ENCODE data around the gene NFILZ. TPM values are rescaled to one million over a fixed set of nuclear protein-coding genes. Genes with fewer than 3 reads are reported as not detected.
"Not testable (repeated sequence)": the region's sequence is repeated elsewhere in the genome, so short reads cannot be mapped to it uniquely, and the experiment has no call there.

NFILZ gene
- total RNA-seq, 2 experiments from 2014 or later: not detected

- Histone ChIP-seq H3K4me3 (ENCODE audit: low read depth, low read length, poor library complexity, severe bottlenecking) (no peak overlapping the region), H3K4me2 (ENCODE audit: low read length) (no peak overlapping the region), H3K79me2 (ENCODE audit: insufficient read depth, low read depth, low read length) (no peaks in the 10 kb centered on the region), H3K4me1 (ENCODE audit: insufficient read depth, low read length, poor library complexity, severe bottlenecking) (no peaks in the 10 kb centered on the region), H3K27ac (ENCODE audit: low read depth, low read length, poor library complexity, severe bottlenecking) (no peak overlapping the region), H3K9me2 (ENCODE audit: insufficient read depth, low read length) (no peaks in the 10 kb centered on the region), H4K20me1 (ENCODE audit: insufficient read depth, low read length) (no peaks in the 10 kb centered on the region), H2AFZ (ENCODE audit: low read length) (no peak overlapping the region), H3K36me3 (ENCODE audit: insufficient read depth, low read length) (no peaks in the 10 kb centered on the region), H3K9me3 (ENCODE audit: low read length) (no peaks in the 10 kb centered on the region)
- DNase-seq (ENCODE audit: low spot score): no peak
- intact Hi-C loops (cut with micrococcal nuclease; ENCODE audit: unreplicated experiment): no loop called here
- no TSS peak for BruUV-seq (replicated peaks)
- TF ChIP-seq CTCF (conservative IDR thresholded peaks at IDR 0.05; ENCODE audit: low read length): no peak
- no peak for TF ChIP-seq EZH2phosphoT487 (IDR thresholded peaks at IDR 0.05; ENCODE audit: borderline replicate concordance, low read depth, low read length)
- POLR2A ChIA-PET: no interaction called here
- CTCF ChIA-PET (ENCODE audit: unreplicated experiment): no interaction called here
Measured at GRCh38 chr19:8631425-8631819, 989 bp downstream of the NFILZ start.

GRCh38 chr19:8635422-8635821 is 5.0 kb downstream of the NFILZ start:
- Histone ChIP-seq H3K79me2 (ENCODE audit: insufficient read depth, low read depth, low read length) (no peaks in the 10 kb centered on the region), H3K27ac (ENCODE audit: low read depth, low read length, poor library complexity, severe bottlenecking) (no peak overlapping the region), H3K4me2 (ENCODE audit: low read length) (no peak overlapping the region), H3K9me3 (ENCODE audit: low read length) (no peaks in the 10 kb centered on the region), H3K4me3 (ENCODE audit: low read depth, low read length, poor library complexity, severe bottlenecking) (no peak overlapping the region), H3K4me1 (ENCODE audit: insufficient read depth, low read length, poor library complexity, severe bottlenecking) (no peaks in the 10 kb centered on the region), H4K20me1 (ENCODE audit: insufficient read depth, low read length) (no peaks in the 10 kb centered on the region), H3K9me2 (ENCODE audit: insufficient read depth, low read length) (no peaks in the 10 kb centered on the region), H2AFZ (ENCODE audit: low read length) (no peak overlapping the region), H3K36me3 (ENCODE audit: insufficient read depth, low read length) (no peaks in the 10 kb centered on the region)
- no peak for TF ChIP-seq CTCF (conservative IDR thresholded peaks at IDR 0.05; ENCODE audit: low read length)
- TF ChIP-seq EZH2phosphoT487 (IDR thresholded peaks at IDR 0.05; ENCODE audit: borderline replicate concordance, low read depth, low read length): no peak
- POLR2A ChIA-PET: no interaction called here
- intact Hi-C loops (cut with micrococcal nuclease; ENCODE audit: unreplicated experiment): no loop called here
- BruUV-seq (replicated peaks): no TSS peak
- DNase-seq (ENCODE audit: low spot score): no peak
- CTCF ChIA-PET (ENCODE audit: unreplicated experiment): no interaction called here

DNA sequence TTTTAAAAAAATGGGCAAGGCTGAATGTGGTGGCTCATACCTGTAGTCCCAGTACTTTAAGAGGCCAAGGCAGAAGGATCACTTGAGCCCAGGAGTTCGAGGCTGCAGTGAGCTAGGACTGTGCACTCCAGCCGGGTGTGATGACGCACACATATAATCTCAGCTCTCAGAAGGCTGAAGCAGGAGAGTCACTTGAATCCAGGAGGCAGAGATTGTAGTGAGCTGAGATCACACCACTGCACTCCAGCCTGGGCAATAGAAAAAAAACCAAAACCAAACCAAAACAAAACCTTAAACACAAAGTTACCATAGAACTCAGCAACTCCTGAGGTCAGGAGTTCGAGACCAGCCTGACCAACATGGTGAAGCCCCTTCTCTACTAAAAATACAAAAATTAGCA is 6.6 kb downstream of the NFILZ start:
- H3K27ac ChIP-seq (ENCODE audit: low read depth, low read length, poor library complexity, severe bottlenecking); POLR2A ChIA-PET; H3K4me2 ChIP-seq (ENCODE audit: low read length); H2AFZ ChIP-seq (ENCODE audit: low read length); H3K4me3 ChIP-seq (ENCODE audit: low read depth, low read length, poor library complexity, severe bottlenecking); H3K4me1 ChIP-seq (ENCODE audit: insufficient read depth, low read length, poor library complexity, severe bottlenecking); CTCF ChIA-PET (ENCODE audit: unreplicated experiment); H3K9me2 ChIP-seq (ENCODE audit: insufficient read depth, low read length); DNase-seq (ENCODE audit: low spot score); BruUV-seq (replicated peaks); H3K79me2 ChIP-seq (ENCODE audit: insufficient read depth, low read depth, low read length); H3K9me3 ChIP-seq (ENCODE audit: low read length); H4K20me1 ChIP-seq (ENCODE audit: insufficient read depth, low read length); intact Hi-C loops (cut with micrococcal nuclease; ENCODE audit: unreplicated experiment); H3K36me3 ChIP-seq (ENCODE audit: insufficient read depth, low read length): not testable (repeated sequence)
